Retina (tissue), 1 donor: ENCODE measurements around the gene DENND11.

Source experiments
- DNase-seq: peaks from one replicate; pipeline ENCODE4 v3.0.0-alpha.2; 2016

The DENND11 gene, protein sequence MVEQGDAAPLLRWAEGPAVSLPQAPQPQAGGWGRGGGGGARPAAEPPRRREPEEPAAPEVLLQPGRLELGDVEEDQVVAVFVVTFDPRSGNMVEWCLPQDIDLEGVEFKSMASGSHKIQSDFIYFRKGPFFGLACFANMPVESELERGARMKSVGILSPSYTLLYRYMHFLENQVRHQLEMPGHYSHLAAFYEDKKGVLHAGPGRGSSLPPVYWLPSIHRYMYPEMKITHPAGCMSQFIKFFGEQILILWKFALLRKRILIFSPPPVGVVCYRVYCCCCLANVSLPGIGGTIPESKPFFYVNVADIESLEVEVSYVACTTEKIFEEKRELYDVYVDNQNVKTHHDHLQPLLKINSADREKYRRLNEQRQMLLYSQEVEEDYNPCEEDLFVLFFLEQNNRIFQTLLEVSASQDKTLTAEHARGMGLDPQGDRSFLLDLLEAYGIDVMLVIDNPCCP

GRCh38 chr7:141702047-141702567 lies at the start of gene DENND11:
DENND11 (minus strand) TSS chr7:141702166; CDS start chr7:141702153, 13 bp downstream.
- peak; percentile 73 for DNase-seq

GRCh38 chr7:141748396-141748795 lies 46.4 kb upstream of the DENND11 start:
- DNase-seq = no peak

DNA sequence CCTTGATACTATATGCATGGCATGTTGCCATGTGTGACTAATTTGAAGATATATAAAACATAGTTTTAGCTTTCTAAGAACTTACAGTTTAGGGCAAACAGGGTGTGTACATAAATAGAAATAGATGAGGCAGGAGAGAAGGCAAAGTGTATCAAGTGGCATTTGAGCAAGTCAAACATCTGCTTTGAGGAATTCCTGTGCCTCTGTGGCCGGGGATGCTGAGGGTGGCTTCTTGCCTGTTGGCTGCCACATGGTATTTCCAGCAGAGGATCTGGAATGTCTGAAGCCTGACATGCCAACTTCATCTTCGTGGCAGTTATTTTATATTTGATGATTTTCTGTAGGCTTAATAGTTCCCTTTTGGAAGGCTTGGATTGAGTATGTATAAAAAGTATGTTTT lies 42.2 kb upstream of the DENND11 start:
- DNase-seq = no peak

DNA sequence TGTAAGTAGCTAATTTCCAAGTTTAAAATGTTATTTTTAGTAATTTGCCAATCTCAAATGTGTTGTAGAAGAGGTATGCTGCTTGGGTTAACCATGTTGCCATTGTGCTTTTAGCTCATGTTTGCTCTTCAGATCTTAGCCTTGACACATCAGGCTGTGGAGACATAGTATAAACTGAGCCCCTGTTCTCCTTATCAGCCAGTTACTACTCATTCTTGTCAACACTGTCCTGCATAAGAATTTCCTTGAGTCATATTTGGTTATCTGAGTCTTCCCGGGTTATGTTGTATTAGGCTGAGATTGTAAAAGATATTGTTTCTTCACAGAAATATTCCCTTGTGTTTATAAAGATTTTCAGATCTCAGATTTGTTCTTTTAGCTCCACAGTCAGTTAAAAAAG lies 40.3 kb upstream of the DENND11 start:
- no peak for DNase-seq

DNA sequence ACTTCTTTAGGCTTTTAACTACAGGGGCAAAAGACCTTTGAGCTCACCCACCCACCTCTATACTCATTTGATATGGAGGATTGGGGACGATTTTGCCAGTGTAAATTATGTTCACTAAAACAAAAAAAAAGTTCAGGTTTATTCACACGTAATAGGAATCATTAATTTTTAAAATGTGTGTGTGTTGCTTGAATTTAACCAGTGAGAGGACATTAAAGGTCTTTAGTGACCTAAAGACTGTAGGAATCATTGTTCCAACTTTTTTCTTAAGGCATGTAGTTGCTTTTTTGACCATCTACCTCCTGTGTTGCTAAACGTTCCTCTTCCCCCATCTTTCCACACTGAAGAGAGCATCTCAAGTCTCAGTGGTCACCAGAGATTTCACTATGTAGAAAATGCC lies 37.3 kb upstream of the DENND11 start:
- DNase-seq = no peak

DNA sequence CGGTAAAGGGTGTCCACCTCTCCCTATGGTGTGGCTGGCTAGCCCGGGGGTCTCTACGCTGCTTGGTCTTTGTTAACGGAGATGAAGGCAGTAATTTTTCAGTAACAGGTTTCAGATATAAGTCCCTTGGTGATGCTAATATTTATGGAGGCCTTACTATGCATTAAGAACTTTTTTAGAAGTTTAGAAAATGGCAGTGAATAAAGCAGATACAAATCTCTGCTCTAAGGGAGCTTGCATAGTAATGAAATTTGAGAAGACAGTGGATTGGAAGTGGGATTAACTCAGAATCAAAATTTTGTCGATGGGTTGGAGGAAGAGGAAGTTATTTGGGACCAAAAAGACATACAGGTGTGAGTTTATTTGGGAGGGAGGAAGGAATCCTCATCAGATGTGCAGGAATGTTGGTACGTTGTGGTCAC lies 36.6 kb upstream of the DENND11 start:
- no peak for DNase-seq

DNA sequence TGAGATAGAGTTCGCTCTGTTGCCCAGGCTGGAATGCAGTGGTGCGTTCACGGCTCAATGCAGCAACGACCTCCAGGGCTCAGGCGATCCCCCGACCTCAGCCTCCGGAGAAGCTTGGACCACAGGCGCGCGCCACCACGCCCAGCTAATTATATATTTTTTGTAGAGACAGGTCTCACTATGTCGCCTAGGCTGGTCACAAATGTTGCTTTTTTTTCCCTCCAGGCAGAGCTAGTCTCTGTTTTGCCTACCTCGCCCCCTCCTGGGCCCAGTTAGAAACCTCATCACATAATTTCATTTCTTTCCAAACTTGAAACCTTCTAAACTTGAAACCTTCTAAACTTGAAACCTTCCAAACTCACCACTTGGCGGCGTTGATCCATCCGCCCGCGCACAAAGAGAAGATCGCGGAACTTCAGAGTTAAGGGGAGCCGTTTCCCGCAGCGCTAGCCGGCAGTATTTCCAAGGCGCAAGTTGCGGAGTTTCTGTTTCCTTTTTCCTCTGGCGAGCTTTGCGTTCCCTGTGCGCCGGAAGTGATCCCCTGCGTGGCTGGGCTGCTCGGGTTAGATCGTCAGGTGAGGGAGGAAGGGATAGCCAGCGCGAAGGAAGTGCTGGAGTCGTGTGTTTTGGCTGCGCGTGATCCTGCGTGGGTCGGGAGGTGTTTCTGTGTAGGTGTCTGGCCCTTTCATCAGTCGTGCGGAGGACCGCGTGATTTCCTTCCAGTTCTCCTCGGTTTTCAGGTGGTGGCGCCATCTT lies 36.0 kb upstream of the DENND11 start, which contains the start of gene SSBP1:
SSBP1 (plus strand) TSS at position 523 of the 756 bp plus-strand sequence. CDS start 809 bp downstream, outside the sequence.
- DNase-seq = peak; percentile 98

- no peak for DNase-seq
These were observed 35.3 kb upstream of the DENND11 start for GRCh38 chr7:141737118-141737835.

- no peak for DNase-seq
These were observed 29.6 kb upstream of the DENND11 start for GRCh38 chr7:141731476-141732149.

GRCh38 chr7:141729020-141729419 lies 27.1 kb upstream of the DENND11 start:
- no peak for DNase-seq

GRCh38 chr7:141722529-141722928 lies 20.6 kb upstream of the DENND11 start:
- DNase-seq = no peak

- DNase-seq = no peak
These were observed 15.5 kb upstream of the DENND11 start for GRCh38 chr7:141717450-141717849.

- no peak for DNase-seq
These were observed 14.1 kb upstream of the DENND11 start for GRCh38 chr7:141715794-141716689.

DNA sequence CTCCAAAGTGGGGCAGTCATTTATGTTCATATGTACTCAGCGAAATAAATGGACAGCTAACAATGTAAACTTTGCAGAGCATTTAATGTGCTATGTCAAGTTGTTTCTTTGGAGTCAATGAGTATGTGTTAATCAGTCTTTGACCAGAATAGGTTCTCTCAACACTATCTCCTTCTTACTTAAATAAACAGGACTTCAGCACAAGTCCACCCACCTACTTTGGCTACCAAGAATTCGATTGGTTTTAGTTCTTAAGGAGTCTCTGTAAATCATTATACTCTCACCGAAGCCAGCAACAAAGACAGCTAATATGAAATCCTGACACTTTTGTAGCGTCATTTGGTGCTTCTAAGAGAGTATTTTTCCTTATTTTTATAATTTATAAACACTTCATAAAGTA lies 13.1 kb upstream of the DENND11 start:
- DNase-seq = no peak

GRCh38 chr7:141714571-141714970 lies 12.6 kb upstream of the DENND11 start:
- no peak for DNase-seq

DNA sequence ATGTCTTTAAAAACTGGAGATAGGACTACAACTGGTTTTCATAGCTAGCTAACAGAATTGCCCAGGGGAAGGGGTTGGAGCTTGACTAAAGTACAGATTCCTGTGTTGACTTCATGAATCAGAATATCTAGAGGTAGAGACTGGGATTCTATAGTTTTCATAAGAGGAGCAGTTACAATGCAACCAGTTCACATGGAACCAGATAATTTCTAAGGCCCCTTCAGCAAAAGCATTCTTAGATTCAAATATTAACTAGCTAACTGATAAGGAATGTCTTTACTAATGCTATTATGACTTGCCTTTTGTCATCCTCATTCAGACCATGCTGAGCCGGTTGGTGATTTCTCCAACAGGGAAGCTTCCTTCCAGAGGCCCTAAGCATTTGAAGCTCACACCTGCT lies 11.9 kb upstream of the DENND11 start:
- no peak for DNase-seq

DNA sequence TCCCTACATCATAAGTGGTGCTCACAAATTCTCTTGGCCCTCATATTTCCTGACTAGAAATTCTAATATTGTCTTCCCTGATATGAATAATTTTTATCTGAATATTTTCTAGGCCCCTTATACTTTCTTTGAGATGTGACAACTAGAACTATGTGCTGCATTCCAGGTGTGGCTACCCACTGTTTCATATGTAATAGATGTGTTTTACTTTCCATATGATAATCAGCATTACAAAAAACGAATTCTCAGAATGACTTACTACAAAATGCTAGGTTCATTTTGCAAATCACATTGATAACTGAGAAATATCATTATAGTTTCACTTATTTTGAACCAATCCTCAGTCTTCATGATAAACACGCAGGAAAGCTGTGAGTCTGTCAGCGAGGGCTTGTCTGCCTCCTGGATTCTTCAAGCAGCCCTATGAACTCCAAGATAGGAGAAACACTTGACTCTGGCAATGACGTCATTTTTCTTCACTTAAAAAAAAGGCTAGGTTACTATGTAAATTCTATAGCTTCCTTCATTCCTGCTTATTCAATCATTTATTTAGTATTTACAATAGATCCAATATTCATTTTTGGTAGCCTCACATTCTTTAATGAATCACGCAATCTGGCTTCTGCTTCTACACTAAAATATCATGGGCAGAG lies 10.8 kb upstream of the DENND11 start:
- no peak for DNase-seq

DNA sequence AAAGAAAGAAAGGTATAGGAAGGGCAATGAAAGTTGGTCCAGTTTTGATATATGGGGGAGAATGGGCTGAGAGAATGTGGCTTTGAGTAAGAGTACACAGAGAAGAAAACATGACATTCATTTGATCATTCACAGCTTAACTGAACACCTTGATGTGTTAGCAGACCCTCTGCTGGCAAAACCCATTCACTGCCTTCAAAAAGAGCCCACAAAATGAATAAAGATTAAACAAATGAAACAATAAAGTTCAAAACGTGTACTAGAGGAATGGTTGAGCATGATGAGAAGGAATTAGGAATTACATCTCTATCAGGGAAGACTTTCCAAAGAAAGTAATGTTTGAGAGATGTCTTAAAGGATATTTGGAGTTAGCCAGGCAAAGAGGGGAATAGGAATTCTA lies 8.3 kb upstream of the DENND11 start:
- DNase-seq = no peak

GRCh38 chr7:141709749-141710148 lies 7.8 kb upstream of the DENND11 start:
- DNase-seq = no peak

- no peak for DNase-seq
These were observed 7.4 kb upstream of the DENND11 start for GRCh38 chr7:141709318-141709717.

DNA sequence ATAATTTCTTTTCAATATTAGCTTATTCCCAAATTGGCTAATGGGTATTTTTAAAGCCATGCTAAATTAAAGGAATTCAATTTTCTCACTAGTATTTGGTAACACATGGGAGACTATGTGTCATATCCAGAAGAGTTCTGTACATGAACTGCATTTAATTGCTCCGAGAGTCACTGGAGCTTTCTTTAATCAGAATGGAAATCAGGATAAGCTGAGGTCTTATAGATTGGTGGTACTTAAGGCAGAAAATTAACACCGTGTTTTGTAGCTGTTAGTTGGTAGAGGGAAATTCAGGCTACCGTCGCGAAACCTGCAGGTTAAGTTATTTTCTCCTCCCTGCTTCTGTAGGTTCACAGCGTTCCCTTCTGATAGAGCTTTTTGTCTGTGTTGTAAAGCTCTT lies 6.4 kb upstream of the DENND11 start, which contains the start of gene WEE2:
WEE2 (plus strand) TSS at position 3 of the 400 bp plus-strand sequence. CDS start 406 bp downstream, outside the sequence.
- DNase-seq = no peak
